Motor neuron (in vitro differentiated cells): Measurements from ENCODE around the gene KCNC1. TPM values are rescaled to one million over a fixed set of nuclear protein-coding genes. Genes with fewer than 3 reads are reported as not detected.

ENCODE experiments used
- ATAC-seq, 8 experiments: fragments of 200-7000 bp; cut with Tn5 transposase; replicated peaks in 6 of 8; 2 replicates each; pipeline ENCODE4 v1.8.0; 2021; ENCODE audit warnings: mild to moderate bottlenecking in 8 of 8, moderate library complexity in 8 of 8
- H3K27ac ChIP-seq, 2 donors: fragments of 250-450 bp; sonication (Bioruptor Pico); 2 replicates each; pipeline ENCODE4 v1.9.0; 2021; ENCODE audit warnings: antibody characterized with exemption in 2 of 2, mild to moderate bottlenecking in 2 of 2, moderate library complexity in 1 of 2
- H3K4me1 ChIP-seq, 2 donors: fragments of 250-450 bp; sonication (Bioruptor Pico); replicated peaks in 1 of 2; 2 replicates each; pipeline ENCODE4 v1.6.1; 2021; ENCODE audit warnings: antibody characterized with exemption in 2 of 2, mild to moderate bottlenecking in 2 of 2, moderate library complexity in 1 of 2
- H3K4me3 ChIP-seq, 5 donors: fragments of 250-450 bp; sonication (Bioruptor Pico); 2 replicates each; pipeline ENCODE4 v1.9.0; 2021; ENCODE audit warnings: antibody characterized with exemption in 5 of 5, mild to moderate bottlenecking in 5 of 5, moderate library complexity in 4 of 5
- WGBS, 10 experiments: fragments of 450-650 bp; shearing (Covaris generic); methylation state at CpG; one replicate each; pipeline ENCODE4 v1.0.0; 2022; 5-methylcytosine and 5-hydroxymethylcytosine counted together
- in situ Hi-C, 9 experiments: fragments of 400-800 bp; cut with MboI; loops; one replicate each; pipeline ENCODE4 v1.15.0; 2021; ENCODE audit warnings: low sequenced_read_pairs in 9 of 9, low pct_unique_long_range_greater_than_20kb in 2 of 9; ENCODE audit not compliant: unreplicated experiment in 9 of 9
- total RNA-seq, 8 experiments: library from RNA; unstranded; fragments of 300-600 nt; gene quantifications; 2 replicates each; pipeline versions ENCODE4 v1.2.3 to v1.2.4, GENCODE V29; 2022

KCNC1 gene
- total RNA-seq, 8 experiments from 2014 or later, result 1.5 to 12.5 (median 6.2) TPM

DNA sequence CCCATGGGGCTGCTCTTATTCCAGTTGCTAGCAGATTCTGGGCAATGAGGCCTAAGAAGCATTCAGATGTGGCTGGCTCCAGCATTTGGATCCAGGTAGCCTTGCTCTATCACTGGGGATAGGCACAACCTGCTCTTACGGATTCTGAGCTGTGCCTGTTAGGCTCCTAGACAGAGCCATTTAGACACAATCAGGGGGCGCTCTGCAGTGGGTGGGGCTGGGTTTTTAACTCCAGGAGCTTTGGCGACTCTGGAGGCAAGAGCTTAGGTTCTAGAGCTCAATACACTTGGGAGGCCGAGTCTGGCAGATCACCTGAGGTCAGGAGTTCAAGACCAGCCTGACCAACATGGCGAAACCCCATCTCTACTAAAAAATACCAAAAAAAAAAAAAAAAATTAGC, 32.0 kb downstream of the KCNC1 start:
- no peak overlapping the region for H3K27ac ChIP-seq
- 60 to 100% (median 88%) methylated on average over 1 to 3 of the region's 5 CpGs; no CpG with 5 or more reads in 5 of the 10 experiments for WGBS, 10 experiments
- no peak for ATAC-seq
- H3K4me3 ChIP-seq, result no peak overlapping the region
- in situ Hi-C loops, result loop anchor here in 1 of 9 experiments (10.0 kb wide), 1 partner anchor 208 kb away; no protein-coding TSS in a partner anchor
- peaks cover 28 to 30% of the 10 kb centered on the region in 2 donors for H3K4me1 ChIP-seq

- Histone ChIP-seq H3K4me1 (peaks cover 28 to 30% of the 10 kb centered on the region in 2 donors), H3K4me3 (no peak overlapping the region), H3K27ac (no peak overlapping the region)
- 43 to 100% (median 89%) methylated on average over 1 to 3 of the region's 7 CpGs; no CpG with 5 or more reads in 2 of the 10 experiments for WGBS, 10 experiments
- in situ Hi-C loops, result loop anchor here in 1 of 9 experiments (10.0 kb wide), 1 partner anchor 207 kb away; no protein-coding TSS in a partner anchor
- ATAC-seq, result no peak
Measured at GRCh38 chr11:17767301-17767885, 32.8 kb downstream of the KCNC1 start.

DNA sequence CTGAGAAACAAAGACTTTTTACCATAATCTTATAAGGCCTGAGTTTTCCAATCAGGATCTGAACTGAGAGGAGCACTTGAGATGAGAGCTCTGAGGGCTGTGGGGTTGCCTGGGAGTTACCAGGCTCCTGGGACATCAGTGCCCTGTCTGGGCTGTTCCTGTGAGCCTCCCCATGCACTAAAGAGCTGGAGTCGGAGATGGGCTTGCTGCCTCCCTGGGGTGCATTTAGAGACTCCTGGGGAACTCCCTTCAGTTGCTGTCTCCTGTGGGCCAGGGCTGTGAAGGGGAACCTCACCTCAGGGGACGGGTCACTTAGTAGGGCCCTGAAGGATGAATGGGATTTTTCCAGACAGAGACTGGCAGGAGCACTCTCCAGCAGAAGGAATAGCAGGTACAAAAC, 33.3 kb downstream of the KCNC1 start:
- no peak overlapping the region for H3K4me3 ChIP-seq
- H3K4me1 ChIP-seq, result peaks cover 28 to 30% of the 10 kb centered on the region in 2 donors
- WGBS, 10 experiments, result 80 to 83% methylated on average over 1 of the region's 2 CpGs; no CpG with 5 or more reads in 8 of the 10 experiments
- in situ Hi-C loops, result loop anchor here in 1 of 9 experiments (10.0 kb wide), 1 partner anchor 207 kb away; no protein-coding TSS in a partner anchor
- H3K27ac ChIP-seq, result no peak overlapping the region
- no peak for ATAC-seq

DNA sequence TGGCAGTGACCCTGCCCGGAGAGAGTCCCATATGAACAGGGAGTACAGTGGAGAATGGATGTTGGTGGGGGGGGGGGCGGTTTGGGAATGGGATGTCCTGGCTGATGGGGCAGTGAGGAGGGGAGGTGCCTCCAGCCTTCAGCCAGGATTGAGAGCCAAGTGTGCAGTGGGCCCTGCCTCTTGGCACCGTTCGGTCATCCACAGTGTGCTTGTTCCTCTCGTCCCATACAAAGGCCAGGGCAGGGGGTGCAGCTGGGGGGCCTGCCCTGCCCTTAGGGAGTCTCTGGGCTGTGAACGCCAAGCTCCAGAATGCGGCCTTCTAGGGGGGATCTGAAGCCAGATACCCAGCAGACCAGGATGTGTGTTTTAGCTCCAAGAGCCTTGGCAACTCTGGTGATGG, 34.0 kb downstream of the KCNC1 start:
- in situ Hi-C loops, result loop anchor here in 1 of 9 experiments (10.0 kb wide), 1 partner anchor 206 kb away; no protein-coding TSS in a partner anchor
- H3K27ac ChIP-seq, result no peak overlapping the region

DNA sequence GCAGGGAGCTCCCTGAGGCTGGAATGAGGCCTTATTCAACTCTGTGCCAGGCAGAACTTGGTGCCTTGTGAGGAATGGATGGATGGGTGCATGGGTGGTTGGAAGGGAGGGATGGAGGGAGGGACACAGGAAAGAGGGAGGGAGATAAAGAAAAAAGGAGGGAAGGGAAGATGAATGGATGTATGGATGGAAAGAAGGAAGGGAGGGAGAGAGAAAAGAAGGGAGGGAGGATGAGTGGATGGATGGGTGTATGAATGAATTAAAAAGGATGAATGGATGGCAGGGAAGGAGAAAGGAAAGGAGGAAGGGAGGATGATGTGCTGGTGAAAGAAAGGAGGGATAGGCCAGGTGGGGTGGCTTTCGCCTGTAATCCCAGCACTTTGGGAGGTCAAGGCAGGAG, 34.6 kb downstream of the KCNC1 start:
- Histone ChIP-seq H3K4me1 (peaks cover 27 to 28% of the 10 kb centered on the region in 2 donors), H3K4me3 (no peak overlapping the region), H3K27ac (no peak overlapping the region)
- in situ Hi-C loops, result loop anchor here in 1 of 9 experiments (10.0 kb wide), 1 partner anchor 206 kb away; no protein-coding TSS in a partner anchor
- WGBS, 10 experiments, result 58 to 100% (median 91%) methylated on average over 1 of the region's 1 CpG; no CpG with 5 or more reads in 1 of the 10 experiments
- no peak for ATAC-seq

More for the DNA sequence above, 34.0 kb downstream of the KCNC1 start:
- no peak for ATAC-seq
- WGBS, 10 experiments, result 100% methylated on average over 1 of the region's 7 CpGs; no CpG with 5 or more reads in 9 of the 10 experiments
- peaks cover 28 to 30% of the 10 kb centered on the region in 2 donors for H3K4me1 ChIP-seq
- H3K4me3 ChIP-seq, result no peak overlapping the region

DNA sequence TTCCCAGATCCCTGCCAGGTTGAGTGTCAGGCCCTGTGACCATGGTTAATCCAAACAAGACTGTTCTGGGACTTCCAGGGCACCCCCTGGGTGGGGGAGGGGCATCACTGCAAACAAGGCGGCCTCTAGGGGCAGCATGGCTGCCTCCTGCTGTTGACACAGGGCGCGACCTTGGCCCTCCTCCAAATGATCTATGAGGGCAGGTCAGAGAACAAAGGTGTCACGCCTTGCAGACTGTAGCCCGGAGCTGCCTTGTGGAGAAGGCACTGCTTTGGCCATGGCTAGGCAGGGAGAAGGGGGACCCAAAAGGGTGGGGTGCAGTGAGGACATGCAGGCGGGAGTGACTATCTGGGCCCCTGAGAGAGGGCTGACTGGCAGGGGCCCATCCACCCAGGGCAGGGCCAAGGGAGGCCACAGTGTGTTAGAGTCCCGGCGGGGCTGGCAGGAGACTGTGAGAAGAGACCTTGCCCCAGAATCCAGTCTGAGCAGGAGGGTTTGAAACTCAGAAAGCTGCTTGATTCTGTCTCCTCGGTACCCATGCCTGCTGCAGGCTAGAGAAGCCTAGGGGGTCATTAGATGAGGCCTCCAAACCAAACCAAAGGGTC, 35.6 kb downstream of the KCNC1 start:
- WGBS, 10 experiments, result 0 to 25% methylated on average over 1 to 2 of the region's 9 CpGs; no CpG with 5 or more reads in 8 of the 10 experiments
- Histone ChIP-seq H3K4me3 (no peak overlapping the region), H3K4me1 (peaks cover 18 to 19% of the 10 kb centered on the region in 2 donors), H3K27ac (no peak overlapping the region)
- in situ Hi-C loops, result no loop called here
- ATAC-seq, result peak in 2 of 8 experiments; percentile 6 to 40

- no peak overlapping the region for H3K4me3 ChIP-seq
- no peak overlapping the region for H3K27ac ChIP-seq
- in situ Hi-C loops, result no loop called here
- H3K4me1 ChIP-seq, result peaks cover 11% of the 10 kb centered on the region in 2 donors
- no peak for ATAC-seq
Measured at GRCh38 chr11:17770917-17771316, 36.3 kb downstream of the KCNC1 start.

DNA sequence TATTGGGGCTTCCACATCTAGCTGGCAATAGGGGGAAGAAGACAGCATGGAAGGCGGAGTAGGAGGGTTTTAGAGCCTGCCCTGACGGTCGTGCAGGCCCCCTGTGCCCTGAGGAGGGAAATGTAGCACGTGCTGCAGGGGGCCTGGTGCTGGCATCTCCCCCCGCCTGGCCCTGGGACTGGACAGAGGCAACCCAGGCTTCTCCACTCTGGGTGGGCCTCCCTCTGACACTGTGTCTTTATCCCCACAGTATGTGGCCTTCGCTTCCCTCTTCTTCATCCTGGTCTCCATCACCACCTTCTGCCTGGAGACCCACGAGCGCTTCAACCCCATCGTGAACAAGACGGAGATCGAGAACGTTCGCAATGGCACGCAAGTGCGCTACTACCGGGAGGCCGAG, 36.8 kb downstream of the KCNC1 start:
- in situ Hi-C loops, result no loop called here
- WGBS, 10 experiments, result 100% methylated on average over 2 of the region's 17 CpGs; no CpG with 5 or more reads in 9 of the 10 experiments
- no peak for ATAC-seq
- Histone ChIP-seq H3K4me1 (peaks cover 6 to 7% of the 10 kb centered on the region in 2 donors), H3K27ac (no peak overlapping the region), H3K4me3 (no peak overlapping the region)

DNA sequence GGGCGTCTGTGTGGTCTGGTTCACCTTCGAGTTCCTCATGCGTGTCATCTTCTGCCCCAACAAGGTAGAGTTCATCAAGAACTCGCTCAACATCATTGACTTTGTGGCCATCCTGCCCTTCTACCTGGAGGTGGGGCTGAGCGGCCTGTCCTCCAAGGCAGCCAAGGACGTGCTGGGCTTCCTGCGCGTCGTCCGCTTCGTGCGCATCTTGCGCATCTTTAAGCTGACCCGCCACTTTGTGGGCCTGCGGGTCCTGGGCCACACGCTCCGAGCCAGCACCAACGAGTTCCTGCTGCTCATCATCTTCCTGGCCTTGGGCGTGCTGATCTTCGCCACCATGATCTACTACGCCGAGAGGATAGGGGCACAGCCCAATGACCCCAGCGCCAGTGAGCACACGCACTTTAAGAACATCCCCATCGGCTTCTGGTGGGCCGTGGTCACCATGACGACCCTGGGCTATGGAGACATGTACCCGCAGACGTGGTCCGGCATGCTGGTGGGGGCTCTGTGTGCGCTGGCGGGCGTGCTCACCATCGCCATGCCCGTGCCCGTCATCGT, 37.3 kb downstream of the KCNC1 start:
- no peak overlapping the region for H3K4me3 ChIP-seq
- 83 to 100% (median 95%) methylated on average over 3 to 12 of the region's 37 CpGs; no CpG with 5 or more reads in 4 of the 10 experiments for WGBS, 10 experiments
- ATAC-seq, result no peak
- peaks cover 5 to 7% of the 10 kb centered on the region in 2 donors for H3K4me1 ChIP-seq
- no peak overlapping the region for H3K27ac ChIP-seq
- in situ Hi-C loops, result no loop called here

DNA sequence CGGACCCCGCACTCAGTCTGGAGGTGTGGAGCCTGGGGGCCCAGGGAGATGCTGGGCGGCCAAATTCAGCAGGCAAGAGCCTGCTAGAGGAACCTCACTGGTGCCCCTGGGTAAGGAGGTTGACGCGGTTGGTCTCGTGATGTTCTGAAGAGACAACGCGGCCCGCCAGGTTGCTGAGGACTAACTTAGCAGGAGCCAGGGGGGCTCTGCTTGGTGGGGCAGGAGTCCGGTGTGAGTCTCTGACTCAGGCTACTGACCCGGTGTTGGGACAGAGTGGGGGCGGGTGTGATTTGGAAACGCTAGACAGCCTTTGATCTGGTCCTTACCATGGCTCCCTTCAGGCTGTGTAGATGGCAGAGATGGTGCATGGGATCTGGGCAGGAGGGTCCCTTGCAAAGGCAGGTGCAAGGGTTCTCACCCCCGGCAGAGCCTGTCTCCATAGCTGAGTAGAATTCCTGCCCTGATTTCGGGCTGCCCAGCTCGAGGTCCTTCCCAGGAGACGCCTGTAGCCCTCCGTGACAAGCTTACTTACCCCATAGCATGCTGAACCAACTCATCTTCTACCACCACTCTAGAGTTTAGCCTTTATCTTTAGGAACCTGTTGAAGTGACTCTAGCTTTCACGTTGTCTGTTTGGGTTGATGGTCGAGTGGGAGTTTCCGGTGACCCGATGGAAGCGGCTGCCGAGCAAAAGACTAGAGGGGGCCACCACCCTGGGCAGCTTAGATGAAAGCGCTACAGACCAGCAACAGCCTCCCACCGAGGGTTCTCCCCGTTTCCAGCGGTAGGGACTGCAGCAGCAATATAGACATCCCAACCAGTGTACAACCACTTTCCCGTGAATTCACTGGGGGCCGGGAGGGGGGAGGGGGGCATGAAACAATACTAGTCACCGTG, 38.4 kb downstream of the KCNC1 start:
- no peak for ATAC-seq
- Histone ChIP-seq H3K4me3 (no peak overlapping the region), H3K27ac (no peak overlapping the region), H3K4me1 (peaks cover 15 to 16% of the 10 kb centered on the region in 2 donors)
- in situ Hi-C loops, result no loop called here
- 50 to 95% (median 90%) methylated on average over 1 to 4 of the region's 31 CpGs; no CpG with 5 or more reads in 4 of the 10 experiments for WGBS, 10 experiments

DNA sequence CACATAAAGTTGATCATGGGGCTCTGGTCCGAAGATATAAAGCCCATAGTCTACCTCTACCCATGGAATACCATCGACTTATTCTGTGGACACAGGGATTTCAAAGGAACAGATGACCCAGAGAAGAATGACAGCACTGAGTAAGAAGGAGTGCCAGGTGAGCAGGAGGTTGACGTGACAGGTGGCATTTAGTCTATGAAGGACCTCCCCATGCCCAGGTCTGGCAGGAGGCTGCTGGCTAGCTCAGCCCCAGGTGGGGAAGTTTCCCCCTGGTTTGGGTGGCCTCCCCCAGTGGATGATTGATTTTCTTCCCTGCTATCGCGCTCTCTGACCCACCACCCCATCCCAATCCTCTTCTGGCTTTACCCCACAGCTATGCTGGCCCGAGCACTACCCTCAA, 39.1 kb downstream of the KCNC1 start:
- Histone ChIP-seq H3K27ac (no peak overlapping the region), H3K4me3 (no peak overlapping the region), H3K4me1 (peaks cover 15 to 16% of the 10 kb centered on the region in 2 donors)
- in situ Hi-C loops, result no loop called here
- ATAC-seq, result no peak
- WGBS, 10 experiments, result 0 to 100% (median 83%) methylated on average over 1 to 3 of the region's 6 CpGs; no CpG with 5 or more reads in 4 of the 10 experiments

DNA sequence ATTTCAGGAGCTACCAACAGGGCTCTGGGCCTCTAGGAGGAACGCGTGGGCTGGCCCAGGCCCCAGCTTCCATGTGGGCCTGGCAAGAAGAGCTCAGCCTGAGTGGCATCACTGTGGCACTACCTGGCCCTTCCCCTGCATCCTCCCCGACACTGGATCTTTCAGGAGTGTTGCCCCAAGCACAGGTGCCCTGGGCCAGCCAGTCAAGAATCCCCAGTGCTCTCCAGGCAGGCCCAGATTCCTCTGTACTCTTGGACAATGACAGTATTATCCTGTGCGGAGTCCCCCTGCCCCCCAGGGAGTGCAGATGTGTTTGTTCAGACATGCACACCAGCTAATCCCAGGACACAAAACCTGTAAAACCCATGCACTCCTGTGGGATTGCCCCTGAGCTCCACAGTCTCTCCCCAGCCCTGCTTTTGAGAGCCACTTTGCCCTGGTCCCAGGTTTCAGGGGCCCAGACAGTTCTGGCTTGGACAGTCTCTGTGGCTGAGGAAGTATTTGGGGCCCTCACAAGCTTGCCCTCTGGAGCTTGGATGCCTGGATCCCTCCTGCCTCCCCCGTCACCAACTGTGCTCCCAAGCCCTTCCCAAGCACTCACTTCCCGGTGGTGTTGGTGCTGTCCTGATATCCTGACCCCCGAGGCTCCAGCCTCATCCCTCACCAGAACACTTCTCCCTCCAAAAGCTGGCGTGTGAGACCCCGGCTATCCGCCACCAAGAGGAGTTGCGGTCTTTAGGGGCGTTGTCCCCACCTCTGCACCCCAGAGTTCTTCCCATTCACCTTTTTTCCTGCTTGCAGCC, 39.9 kb downstream of the KCNC1 start:
- peak in 1 of 8 experiments; percentile 32 for ATAC-seq
- H3K27ac ChIP-seq, result no peak overlapping the region
- WGBS, 10 experiments, result 7 to 83% (median 82%) methylated on average over 1 to 5 of the region's 12 CpGs; no CpG with 5 or more reads in 5 of the 10 experiments
- in situ Hi-C loops, result no loop called here
- no peak overlapping the region for H3K4me3 ChIP-seq
- peaks cover 15 to 16% of the 10 kb centered on the region in 2 donors for H3K4me1 ChIP-seq
